SK-N-MC (cell line): ENCODE results near the gene HTR2C.

Source experiments
- DNase-seq: peaks from one replicate; pipeline ENCODE4 v3.0.0-alpha.2; 2011; ENCODE audit warnings: low read depth, low spot score
- H3K27ac ChIP-seq: fragments of 200-600 bp; sonication (generic); 2 replicates; pipeline ENCODE4 v1.5.1; 2016; ENCODE audit warnings: mixed run types
- H3K36me3 ChIP-seq: fragments of 200-600 bp; sonication (generic); 2 replicates; pipeline ENCODE4 v1.6.1; 2017; ENCODE audit warnings: antibody characterized with exemption, low read length, mixed read lengths; ENCODE audit not compliant: insufficient read depth
- H3K4me3 ChIP-seq: fragments of 200-600 bp; sonication (generic); 2 replicates; pipeline ENCODE4 v1.5.1; 2016
- H3K9ac ChIP-seq: fragments of 200-600 bp; sonication (generic); 2 replicates; pipeline ENCODE4 v1.8.0; 2017; ENCODE audit warnings: mixed run types, mixed read lengths; ENCODE audit not compliant: insufficient read length
- H3K9me3 ChIP-seq: fragments of 200-600 bp; sonication (generic); 2 replicates; pipeline ENCODE4 v1.6.1; 2017; ENCODE audit warnings: low read depth, mild to moderate bottlenecking, antibody characterized with exemption, low read length, moderate library complexity, mixed read lengths
- EZH2 ChIP-seq: fragments of 200-600 bp; sonication (generic); IDR thresholded peaks from one replicate; pipeline ENCODE4 v1.6.1; 2017; ENCODE audit warnings: antibody characterized with exemption
- FOXP2 ChIP-seq: optimal IDR thresholded peaks from 2 replicates; pipeline ENCODE3; 2011; ENCODE audit warnings: mild to moderate bottlenecking, moderate library complexity; ENCODE audit not compliant: insufficient read depth; ENCODE audit errors: extremely low read length, control extremely low read depth
- POLR2AphosphoS5 ChIP-seq: IDR thresholded peaks from 2 replicates; pipeline ENCODE4 v1.6.1; 2012; ENCODE audit warnings: mild to moderate bottlenecking, low read depth, low read length, borderline replicate concordance

Gene HTR2C

DNA sequence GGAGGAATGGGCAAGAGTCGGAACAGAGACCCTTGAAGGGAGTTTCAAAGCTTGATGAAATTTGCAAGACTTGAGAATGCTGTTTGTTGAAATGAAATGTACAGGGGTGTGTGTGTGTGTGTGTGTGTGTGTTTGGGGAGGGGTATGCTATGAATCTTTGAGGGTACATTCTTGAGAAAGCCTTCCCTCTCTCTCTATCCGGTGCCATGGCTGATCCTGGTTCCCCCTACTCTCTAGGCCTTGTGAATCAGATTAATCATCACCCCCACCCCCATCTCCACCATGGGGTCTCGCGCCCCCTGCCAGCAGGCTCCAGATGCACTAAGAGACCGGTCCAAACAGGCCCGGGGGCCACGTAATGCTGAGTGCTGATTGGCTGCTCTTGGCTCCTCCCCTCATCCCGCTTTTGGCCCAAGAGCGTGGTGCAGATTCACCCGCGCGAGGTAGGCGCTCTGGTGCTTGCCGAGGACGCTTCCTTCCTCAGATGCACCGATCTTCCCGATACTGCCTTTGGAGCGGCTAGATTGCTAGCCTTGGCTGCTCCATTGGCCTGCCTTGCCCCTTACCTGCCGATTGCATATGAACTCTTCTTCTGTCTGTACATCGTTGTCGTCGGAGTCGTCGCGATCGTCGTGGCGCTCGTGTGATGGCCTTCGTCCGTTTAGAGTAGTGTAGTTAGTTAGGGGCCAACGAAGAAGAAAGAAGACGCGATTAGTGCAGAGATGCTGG, at the start of gene HTR2C:
Gene HTR2C (plus strand): TSS at position 441 of the 729 bp plus-strand sequence. CDS start 142,851 bp downstream, outside the sequence.
- no peak within 1 kb of the TSS for H3K9ac ChIP-seq
- TF ChIP-seq FOXP2 (no peak), EZH2 (no peak), POLR2AphosphoS5 (no peak)

GRCh38 chrX:114580336-114580735, 3.5 kb upstream of the HTR2C start:
- Histone ChIP-seq H3K9ac (no peak overlapping the region), H3K9me3 (no peaks in the 10 kb centered on the region; the same call in 1 of the 2 replicates), H3K4me3 (no peak overlapping the region), H3K36me3 (no peaks in the 10 kb centered on the region), H3K27ac (no peak overlapping the region)
- TF ChIP-seq POLR2AphosphoS5 (no peak), EZH2 (no peak), FOXP2 (no peak)
- no peak for DNase-seq

More for the DNA sequence above, at the start of gene HTR2C:
- no peak for DNase-seq
- Histone ChIP-seq H3K4me3 (no peak within 1 kb of the TSS), H3K36me3 (no peaks in the 10 kb centered on the region), H3K27ac (no peak within 1 kb of the TSS), H3K9me3 (no peaks in the 10 kb centered on the region)

GRCh38 chrX:114581528-114582263, 2.2 kb upstream of the HTR2C start:
- H3K36me3 ChIP-seq: no peaks in the 10 kb centered on the region
- H3K9ac ChIP-seq: no peak overlapping the region
- H3K4me3 ChIP-seq: no peak overlapping the region
- TF ChIP-seq POLR2AphosphoS5 (no peak), EZH2 (no peak), FOXP2 (no peak)
- H3K27ac ChIP-seq: no peak overlapping the region
- H3K9me3 ChIP-seq: no peaks in the 10 kb centered on the region
- DNase-seq: no peak

GRCh38 chrX:114582264-114582632, 1.6 kb upstream of the HTR2C start:
- H3K36me3 ChIP-seq: no peaks in the 10 kb centered on the region
- no peaks in the 10 kb centered on the region for H3K9me3 ChIP-seq
- no peak overlapping the region for H3K27ac ChIP-seq
- H3K4me3 ChIP-seq: no peak overlapping the region
- no peak for TF ChIP-seq POLR2AphosphoS5
- no peak for TF ChIP-seq EZH2
- TF ChIP-seq FOXP2: no peak
- H3K9ac ChIP-seq: no peak overlapping the region
- no peak for DNase-seq

DNA sequence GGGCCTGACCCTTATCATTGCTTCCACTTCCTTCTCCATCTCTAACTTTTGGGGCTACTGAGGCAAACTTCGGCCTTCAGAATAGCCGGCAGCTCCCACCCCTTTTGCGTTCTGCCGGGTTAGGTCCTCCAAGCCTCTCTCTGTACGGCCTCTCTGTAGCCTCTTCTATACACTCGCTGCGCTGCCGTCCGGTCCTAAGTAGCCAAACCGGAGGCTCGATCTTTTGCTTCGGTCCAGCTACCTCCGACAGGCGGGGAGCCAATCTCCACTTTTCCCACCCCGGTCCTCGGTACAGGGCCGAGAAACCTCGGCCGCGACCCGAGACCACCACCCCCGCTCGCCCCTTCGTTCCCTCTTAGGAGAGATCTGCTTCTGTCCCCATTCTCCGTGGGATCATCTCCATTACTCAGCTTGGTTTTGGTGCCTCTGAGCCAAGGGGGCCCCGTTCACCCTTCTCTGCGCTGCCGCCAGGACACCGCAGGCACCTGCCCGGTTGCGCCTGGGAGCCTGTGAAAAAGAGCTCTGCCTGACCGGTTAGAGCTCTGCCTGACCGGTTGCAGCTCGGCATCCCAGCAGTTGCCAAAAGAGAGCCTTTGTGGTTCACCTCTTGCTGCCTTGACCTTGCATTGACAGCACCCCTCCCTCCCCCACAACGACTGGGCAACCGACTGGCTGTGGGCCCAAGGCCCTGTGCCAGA, 1.0 kb upstream of the HTR2C start:
- TF ChIP-seq POLR2AphosphoS5 (no peak), EZH2 (no peak), FOXP2 (no peak)
- no peak overlapping the region for H3K27ac ChIP-seq
- no peak for DNase-seq
- H3K9me3 ChIP-seq: no peaks in the 10 kb centered on the region
- no peak overlapping the region for H3K4me3 ChIP-seq
- no peaks in the 10 kb centered on the region for H3K36me3 ChIP-seq
- no peak overlapping the region for H3K9ac ChIP-seq

DNA sequence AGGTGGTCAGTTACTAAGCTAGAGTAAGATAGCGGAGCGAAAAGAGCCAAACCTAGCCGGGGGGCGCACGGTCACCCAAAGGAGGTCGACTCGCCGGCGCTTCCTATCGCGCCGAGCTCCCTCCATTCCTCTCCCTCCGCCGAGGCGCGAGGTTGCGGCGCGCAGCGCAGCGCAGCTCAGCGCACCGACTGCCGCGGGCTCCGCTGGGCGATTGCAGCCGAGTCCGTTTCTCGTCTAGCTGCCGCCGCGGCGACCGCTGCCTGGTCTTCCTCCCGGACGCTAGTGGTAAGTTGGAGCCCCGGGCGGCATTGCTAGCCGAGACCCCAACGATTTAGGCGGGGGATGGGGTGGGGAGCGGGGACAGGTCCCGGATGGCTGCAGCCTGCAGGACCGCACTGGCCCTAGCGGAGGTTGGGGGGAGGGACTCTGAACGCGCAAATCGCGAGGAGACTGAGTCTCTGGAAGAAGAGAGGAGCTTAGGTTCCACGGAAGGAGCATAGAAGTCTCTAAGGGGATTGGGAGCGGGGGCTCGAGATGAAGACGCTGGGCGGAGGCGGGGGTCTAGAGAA, 573 bp downstream of the HTR2C start:
- no peak overlapping the region for H3K9ac ChIP-seq
- H3K27ac ChIP-seq: no peak overlapping the region
- H3K9me3 ChIP-seq: no peaks in the 10 kb centered on the region
- no peaks in the 10 kb centered on the region for H3K36me3 ChIP-seq
- TF ChIP-seq POLR2AphosphoS5 (no peak), FOXP2 (no peak), EZH2 (no peak)
- no peak overlapping the region for H3K4me3 ChIP-seq
- DNase-seq: no peak

GRCh38 chrX:114584983-114585842, 1.3 kb downstream of the HTR2C start:
- no peaks in the 10 kb centered on the region for H3K36me3 ChIP-seq
- no peaks in the 10 kb centered on the region for H3K9me3 ChIP-seq
- DNase-seq: no peak
- no peak overlapping the region for H3K27ac ChIP-seq
- TF ChIP-seq POLR2AphosphoS5 (no peak), FOXP2 (no peak), EZH2 (peak; percentile 88)
- no peak overlapping the region for H3K4me3 ChIP-seq
- H3K9ac ChIP-seq: no peak overlapping the region

- no peak overlapping the region for H3K4me3 ChIP-seq
- DNase-seq: no peak
- H3K9ac ChIP-seq: no peak overlapping the region
- H3K36me3 ChIP-seq: no peaks in the 10 kb centered on the region
- no peaks in the 10 kb centered on the region for H3K9me3 ChIP-seq
- no peak overlapping the region for H3K27ac ChIP-seq
- no peak for TF ChIP-seq FOXP2
- TF ChIP-seq POLR2AphosphoS5: no peak
- no peak for TF ChIP-seq EZH2
These were observed 7.2 kb downstream of the HTR2C start for GRCh38 chrX:114591121-114591520.
